Prostate gland (tissue), 2 donors: ENCODE results near the gene SND1.

Experiments
- POLR2AphosphoS5 ChIP-seq: sonication (generic); formaldehyde crosslinking; IDR thresholded peaks from one replicate; pipeline ENCODE4 v1.6.1; 2017; ENCODE audit warnings: antibody characterized with exemption
- TF ChIP-seq, protein P1 (sequence below), 4 experiments: fragments of 200-600 bp in 2 of 4; fragments of 450-650 bp in 2 of 4; sonication (generic) in 2 of 4; IDR thresholded peaks; 1 replicate in 3 of 4; 2 replicates in 1 of 4; pipeline ENCODE4 v1.5.1; 2016 to 2019; ENCODE audit warnings: antibody characterized with exemption in 4 of 4, mild to moderate bottlenecking in 2 of 4, moderate library complexity in 2 of 4

- TF ChIP-seq, protein P1, sequence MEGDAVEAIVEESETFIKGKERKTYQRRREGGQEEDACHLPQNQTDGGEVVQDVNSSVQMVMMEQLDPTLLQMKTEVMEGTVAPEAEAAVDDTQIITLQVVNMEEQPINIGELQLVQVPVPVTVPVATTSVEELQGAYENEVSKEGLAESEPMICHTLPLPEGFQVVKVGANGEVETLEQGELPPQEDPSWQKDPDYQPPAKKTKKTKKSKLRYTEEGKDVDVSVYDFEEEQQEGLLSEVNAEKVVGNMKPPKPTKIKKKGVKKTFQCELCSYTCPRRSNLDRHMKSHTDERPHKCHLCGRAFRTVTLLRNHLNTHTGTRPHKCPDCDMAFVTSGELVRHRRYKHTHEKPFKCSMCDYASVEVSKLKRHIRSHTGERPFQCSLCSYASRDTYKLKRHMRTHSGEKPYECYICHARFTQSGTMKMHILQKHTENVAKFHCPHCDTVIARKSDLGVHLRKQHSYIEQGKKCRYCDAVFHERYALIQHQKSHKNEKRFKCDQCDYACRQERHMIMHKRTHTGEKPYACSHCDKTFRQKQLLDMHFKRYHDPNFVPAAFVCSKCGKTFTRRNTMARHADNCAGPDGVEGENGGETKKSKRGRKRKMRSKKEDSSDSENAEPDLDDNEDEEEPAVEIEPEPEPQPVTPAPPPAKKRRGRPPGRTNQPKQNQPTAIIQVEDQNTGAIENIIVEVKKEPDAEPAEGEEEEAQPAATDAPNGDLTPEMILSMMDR (IDR thresholded peaks at IDR 0.05) = no peak
- no peak for TF ChIP-seq POLR2AphosphoS5
These were observed 278.6 kb downstream of the SND1 start for GRCh38 chr7:127930341-127931328.
